Measurements from ENCODE around the gene ODAD3. TPM values are rescaled to one million over a fixed set of nuclear protein-coding genes. Genes with fewer than 3 reads are reported as not detected.

The ODAD3 gene
- total and polyA plus RNA-seq, 2 of the 13 experiments (the other 11 are each of a cell fraction or from before 2014, with no cell fraction given) = 0.04 to 0.08 TPM

GRCh38 chr19:11378319-11379189, 56.4 kb downstream of the ODAD3 start (continued):
- no peak for TF ChIP-seq ZBTB1 (CRISPR knock-in tag; IDR thresholded peaks at IDR 0.05; ENCODE audit: borderline replicate concordance)
- no peak for TF ChIP-seq ZNF326 (CRISPR knock-in tag; IDR thresholded peaks at IDR 0.05; ENCODE audit: borderline replicate concordance)
- TF ChIP-seq SRSF9 (IDR thresholded peaks at IDR 0.05; ENCODE audit: borderline replicate concordance, insufficient read depth, low read depth, low read length, poor library complexity, severe bottlenecking) = no peak
- no peak for TF ChIP-seq JUND (CRISPR knock-in tag; IDR thresholded peaks at IDR 0.05)
- no peak for TF ChIP-seq ZNF264 (CRISPR knock-in tag; IDR thresholded peaks at IDR 0.05)
- TF ChIP-seq ZNF10 (CRISPR knock-in tag; IDR thresholded peaks at IDR 0.05; ENCODE audit: borderline replicate concordance, low read depth) = no peak
- TF ChIP-seq GATAD1 (CRISPR knock-in tag; IDR thresholded peaks at IDR 0.05) = no peak
- no peak for TF ChIP-seq ARHGAP35 (CRISPR knock-in tag; IDR thresholded peaks at IDR 0.05; ENCODE audit: borderline replicate concordance)
- no peak for TF ChIP-seq RBFOX2 (IDR thresholded peaks at IDR 0.05; ENCODE audit: low read depth, low read length)
- TF ChIP-seq ZNF407 (CRISPR knock-in tag; IDR thresholded peaks at IDR 0.05; ENCODE audit: not compliant biosample characterization) = no peak
- TF ChIP-seq E2F5 (CRISPR knock-in tag; conservative IDR thresholded peaks at IDR 0.05) = no peak
- TF ChIP-seq ZKSCAN8 (CRISPR knock-in tag; IDR thresholded peaks at IDR 0.05; ENCODE audit: borderline replicate concordance) = no peak
- TF ChIP-seq TFDP2 (CRISPR knock-in tag; IDR thresholded peaks at IDR 0.05) = no peak
- no peak for TF ChIP-seq ZNF781 (CRISPR knock-in tag; IDR thresholded peaks at IDR 0.05; ENCODE audit: borderline replicate concordance, not compliant biosample characterization)
- TF ChIP-seq ZNF720 (CRISPR knock-in tag; IDR thresholded peaks at IDR 0.05) = no peak
- TF ChIP-seq NFIC (IDR thresholded peaks at IDR 0.05; ENCODE audit: low read length) = no peak
